ENCODE measurements around the gene TSNAX.
A peak's percentile ranks its signal among the peaks of the same experiment; 100 is the strongest.

Gene TSNAX

GRCh38 chr1:231518485-231519034, 9.9 kb upstream of the TSNAX start:
- H3K36me3 ChIP-seq (ENCODE audit: control insufficient read depth in 2 of 2, insufficient read depth in 2 of 2, low read length in 2 of 2), result no peaks in the 10 kb centered on the region
- H3K27me3 ChIP-seq (ENCODE audit: control insufficient read depth in 1 of 2, insufficient read depth in 2 of 2, low read length in 2 of 2), result no peaks in the 10 kb centered on the region
- H3K4me3 ChIP-seq (ENCODE audit: low read length in 2 of 2), result no peak overlapping the region
- no peak overlapping the region for H3K9ac ChIP-seq (ENCODE audit: low read length in 2 of 2)
- H3K27ac ChIP-seq (ENCODE audit: low read length), result no peak overlapping the region
- no peaks in the 10 kb centered on the region for H3K9me3 ChIP-seq (ENCODE audit: control insufficient read depth in 2 of 2, low read length in 2 of 2)
- no peaks in the 10 kb centered on the region for H3K4me1 ChIP-seq (ENCODE audit: control insufficient read depth, insufficient read depth, low read length)

DNA sequence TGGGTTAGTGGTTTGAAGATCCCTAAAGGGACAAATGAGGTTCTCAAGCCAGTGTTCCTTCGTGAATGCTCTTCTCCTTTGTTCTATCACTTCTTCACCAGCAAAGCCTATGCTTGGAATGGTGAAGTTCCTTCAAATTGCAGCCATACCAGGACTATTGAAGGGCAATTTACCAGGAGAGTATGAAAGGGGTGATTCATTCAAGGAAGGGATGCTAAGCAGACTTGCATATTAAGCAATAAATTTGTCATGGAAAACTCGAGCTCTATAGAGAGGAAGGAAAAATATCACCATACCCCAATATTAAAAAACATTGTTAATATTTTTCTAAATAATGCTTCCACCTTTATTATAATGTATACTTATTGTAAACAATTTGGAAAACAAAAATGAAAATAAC, 9.3 kb upstream of the TSNAX start:
- Histone ChIP-seq H3K27me3 (ENCODE audit: control insufficient read depth in 1 of 2, insufficient read depth in 2 of 2, low read length in 2 of 2) (no peaks in the 10 kb centered on the region), H3K4me1 (ENCODE audit: control insufficient read depth, insufficient read depth, low read length) (no peaks in the 10 kb centered on the region), H3K9me3 (ENCODE audit: control insufficient read depth in 2 of 2, low read length in 2 of 2) (no peaks in the 10 kb centered on the region), H3K9ac (ENCODE audit: low read length in 2 of 2) (no peak overlapping the region), H3K36me3 (ENCODE audit: control insufficient read depth in 2 of 2, insufficient read depth in 2 of 2, low read length in 2 of 2) (no peaks in the 10 kb centered on the region), H3K4me3 (ENCODE audit: low read length in 2 of 2) (no peak overlapping the region), H3K27ac (ENCODE audit: low read length) (no peak overlapping the region)

DNA sequence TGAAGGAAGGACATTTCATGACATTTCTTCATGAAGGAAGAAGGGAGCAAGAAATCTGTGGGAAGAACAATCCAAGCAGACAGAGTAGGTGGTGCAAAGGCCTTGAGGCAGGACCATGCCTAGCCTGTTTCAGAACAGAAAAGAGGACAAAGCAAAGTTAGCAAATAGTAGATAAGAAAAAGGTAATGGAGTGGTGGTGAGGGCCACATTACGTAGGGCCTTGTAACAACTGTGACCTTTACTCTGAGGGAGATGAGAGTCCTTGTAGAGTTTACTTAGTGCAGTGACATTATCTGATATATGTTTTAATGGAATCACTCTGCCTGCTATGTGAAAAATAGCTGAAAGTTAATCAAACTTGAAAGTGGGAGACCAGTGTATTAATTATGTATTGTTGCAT, 6.4 kb upstream of the TSNAX start:
- no peak overlapping the region for H3K9ac ChIP-seq (ENCODE audit: low read length in 2 of 2)
- H3K27ac ChIP-seq (ENCODE audit: low read length), result no peak overlapping the region
- H3K4me1 ChIP-seq (ENCODE audit: control insufficient read depth, insufficient read depth, low read length), result no peaks in the 10 kb centered on the region
- H3K36me3 ChIP-seq (ENCODE audit: control insufficient read depth in 2 of 2, insufficient read depth in 2 of 2, low read length in 2 of 2), result no peaks in the 10 kb centered on the region
- H3K9me3 ChIP-seq (ENCODE audit: control insufficient read depth in 2 of 2, low read length in 2 of 2), result no peaks in the 10 kb centered on the region
- H3K27me3 ChIP-seq (ENCODE audit: control insufficient read depth in 1 of 2, insufficient read depth in 2 of 2, low read length in 2 of 2), result no peaks in the 10 kb centered on the region
- H3K4me3 ChIP-seq (ENCODE audit: low read length in 2 of 2), result no peak overlapping the region

GRCh38 chr1:231522931-231523642, 5.4 kb upstream of the TSNAX start:
- H3K27me3 ChIP-seq (ENCODE audit: control insufficient read depth in 1 of 2, insufficient read depth in 2 of 2, low read length in 2 of 2), result no peaks in the 10 kb centered on the region
- peaks cover 4% of the 10 kb centered on the region for H3K4me1 ChIP-seq (ENCODE audit: control insufficient read depth, insufficient read depth, low read length)
- H3K27ac ChIP-seq (ENCODE audit: low read length), result no peak overlapping the region
- no peak overlapping the region for H3K9ac ChIP-seq (ENCODE audit: low read length in 2 of 2)
- H3K9me3 ChIP-seq (ENCODE audit: control insufficient read depth in 2 of 2, low read length in 2 of 2), result no peaks in the 10 kb centered on the region
- no peak overlapping the region for H3K4me3 ChIP-seq (ENCODE audit: low read length in 2 of 2)
- H3K36me3 ChIP-seq (ENCODE audit: control insufficient read depth in 2 of 2, insufficient read depth in 2 of 2, low read length in 2 of 2), result no peaks in the 10 kb centered on the region

- no peaks in the 10 kb centered on the region for H3K36me3 ChIP-seq (ENCODE audit: control insufficient read depth in 2 of 2, insufficient read depth in 2 of 2, low read length in 2 of 2)
- H3K9ac ChIP-seq (ENCODE audit: low read length in 2 of 2), result no peak overlapping the region
- no peak overlapping the region for H3K4me3 ChIP-seq (ENCODE audit: low read length in 2 of 2)
- H3K27me3 ChIP-seq (ENCODE audit: control insufficient read depth in 1 of 2, insufficient read depth in 2 of 2, low read length in 2 of 2), result no peaks in the 10 kb centered on the region
- no peak overlapping the region for H3K27ac ChIP-seq (ENCODE audit: low read length)
- no peaks in the 10 kb centered on the region for H3K9me3 ChIP-seq (ENCODE audit: control insufficient read depth in 2 of 2, low read length in 2 of 2)
- peaks cover 6% of the 10 kb centered on the region for H3K4me1 ChIP-seq (ENCODE audit: control insufficient read depth, insufficient read depth, low read length)
These were observed 4.7 kb upstream of the TSNAX start for GRCh38 chr1:231523816-231524215.

DNA sequence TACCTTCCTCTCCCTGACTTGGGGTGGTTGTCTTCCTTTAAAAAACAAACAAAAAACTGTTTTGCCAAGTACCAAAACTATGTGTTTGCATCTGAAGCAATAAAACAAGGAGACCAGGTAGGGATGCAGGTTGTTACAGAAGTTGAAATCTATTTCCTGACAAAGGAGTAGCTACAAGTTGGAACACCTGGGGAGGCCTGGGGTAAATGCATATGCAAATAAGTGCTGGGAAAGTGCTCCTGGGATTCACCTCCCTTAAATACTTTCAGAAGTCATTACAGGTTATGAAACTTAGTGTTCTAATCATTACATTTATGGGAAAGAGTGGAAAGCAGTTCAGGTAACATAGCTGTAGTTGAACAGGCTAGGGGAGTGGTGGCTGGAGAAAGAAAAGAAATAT, 1.9 kb upstream of the TSNAX start:
- Histone ChIP-seq H3K9me3 (ENCODE audit: control insufficient read depth in 2 of 2, low read length in 2 of 2) (no peaks in the 10 kb centered on the region), H3K27me3 (ENCODE audit: control insufficient read depth in 1 of 2, insufficient read depth in 2 of 2, low read length in 2 of 2) (no peaks in the 10 kb centered on the region), H3K9ac (ENCODE audit: low read length in 2 of 2) (no peak overlapping the region), H3K4me1 (ENCODE audit: control insufficient read depth, insufficient read depth, low read length) (peaks cover 9% of the 10 kb centered on the region), H3K27ac (ENCODE audit: low read length) (no peak overlapping the region), H3K36me3 (ENCODE audit: control insufficient read depth in 2 of 2, insufficient read depth in 2 of 2, low read length in 2 of 2) (peaks cover 3 to 4% of the 10 kb centered on the region in 2 donors), H3K4me3 (ENCODE audit: low read length in 2 of 2) (no peak overlapping the region)

DNA sequence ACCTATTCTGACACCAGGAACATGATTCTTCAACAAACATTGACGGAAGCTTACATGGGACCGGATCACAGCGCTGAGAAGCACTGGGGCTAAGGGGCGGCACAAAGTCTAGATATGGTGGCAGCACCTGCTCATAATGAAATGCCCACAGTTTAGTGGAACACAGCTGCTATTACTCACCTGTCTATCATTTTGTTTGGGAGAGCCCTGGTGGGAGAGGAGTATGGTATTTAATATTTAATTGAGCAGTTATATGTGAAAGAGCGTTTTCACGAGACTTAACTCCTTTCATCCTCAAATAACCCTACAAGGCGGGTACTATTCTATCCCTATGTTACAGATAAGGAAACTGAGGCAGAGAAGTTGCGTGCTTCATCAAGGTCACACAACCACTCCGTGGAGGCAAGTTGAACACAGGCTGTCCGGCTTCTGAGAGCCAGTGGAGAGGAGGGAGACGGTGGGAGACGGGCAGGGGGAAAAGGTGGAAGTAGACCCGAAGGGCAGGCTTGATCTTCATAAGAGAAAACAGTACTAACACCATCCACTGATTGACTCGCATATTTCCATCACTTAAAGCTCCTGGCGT, 790 bp upstream of the TSNAX start:
- Histone ChIP-seq H3K4me3 (ENCODE audit: low read length in 2 of 2) (peak overlapping the region; percentile 67 to 98), H3K4me1 (ENCODE audit: control insufficient read depth, insufficient read depth, low read length) (peaks cover 9% of the 10 kb centered on the region), H3K9ac (ENCODE audit: low read length in 2 of 2) (peak overlapping the region; percentile 82 to 95), H3K27ac (ENCODE audit: low read length) (peak overlapping the region; percentile 91), H3K36me3 (ENCODE audit: control insufficient read depth in 2 of 2, insufficient read depth in 2 of 2, low read length in 2 of 2) (peaks cover 3 to 4% of the 10 kb centered on the region in 2 donors), H3K9me3 (ENCODE audit: control insufficient read depth in 2 of 2, low read length in 2 of 2) (no peaks in the 10 kb centered on the region), H3K27me3 (ENCODE audit: control insufficient read depth in 1 of 2, insufficient read depth in 2 of 2, low read length in 2 of 2) (no peaks in the 10 kb centered on the region)

GRCh38 chr1:231533240-231533639, 4.8 kb downstream of the TSNAX start:
- Histone ChIP-seq H3K4me1 (ENCODE audit: control insufficient read depth, insufficient read depth, low read length) (peaks cover 3% of the 10 kb centered on the region), H3K27me3 (ENCODE audit: control insufficient read depth in 1 of 2, insufficient read depth in 2 of 2, low read length in 2 of 2) (no peaks in the 10 kb centered on the region), H3K9me3 (ENCODE audit: control insufficient read depth in 2 of 2, low read length in 2 of 2) (no peaks in the 10 kb centered on the region), H3K4me3 (ENCODE audit: low read length in 2 of 2) (no peak overlapping the region), H3K27ac (ENCODE audit: low read length) (no peak overlapping the region), H3K36me3 (ENCODE audit: control insufficient read depth in 2 of 2, insufficient read depth in 2 of 2, low read length in 2 of 2) (peaks cover 4 to 6% of the 10 kb centered on the region in 2 donors), H3K9ac (ENCODE audit: low read length in 2 of 2) (no peak overlapping the region)

DNA sequence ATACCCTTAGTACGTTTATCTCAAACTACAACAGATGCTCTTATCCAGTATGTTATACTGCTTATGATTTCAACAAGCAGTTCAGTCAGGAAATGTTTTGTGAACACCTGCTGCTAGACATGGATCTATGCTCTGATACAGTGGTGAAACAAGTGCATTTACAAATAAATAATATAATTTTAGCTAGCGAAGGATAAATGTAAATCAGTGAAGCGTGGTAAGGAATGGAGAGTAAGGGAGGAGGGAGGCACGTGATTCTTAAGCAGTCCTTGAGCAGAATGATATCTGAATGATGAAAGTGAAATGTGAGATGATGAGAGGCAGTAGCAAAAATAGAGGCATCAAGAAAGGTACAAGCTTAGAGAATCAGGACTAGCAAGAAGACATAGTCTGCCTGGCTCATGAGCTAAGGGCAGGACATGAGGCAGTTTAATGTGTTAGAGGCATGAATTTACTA, 6.3 kb downstream of the TSNAX start:
- Histone ChIP-seq H3K27me3 (ENCODE audit: control insufficient read depth in 1 of 2, insufficient read depth in 2 of 2, low read length in 2 of 2) (no peaks in the 10 kb centered on the region), H3K27ac (ENCODE audit: low read length) (no peak overlapping the region), H3K4me1 (ENCODE audit: control insufficient read depth, insufficient read depth, low read length) (peaks cover 3% of the 10 kb centered on the region), H3K9ac (ENCODE audit: low read length in 2 of 2) (no peak overlapping the region), H3K4me3 (ENCODE audit: low read length in 2 of 2) (no peak overlapping the region), H3K36me3 (ENCODE audit: control insufficient read depth in 2 of 2, insufficient read depth in 2 of 2, low read length in 2 of 2) (peaks cover 4 to 8% of the 10 kb centered on the region in 2 donors), H3K9me3 (ENCODE audit: control insufficient read depth in 2 of 2, low read length in 2 of 2) (no peaks in the 10 kb centered on the region)

GRCh38 chr1:231536099-231536498, 7.6 kb downstream of the TSNAX start:
- H3K27me3 ChIP-seq (ENCODE audit: control insufficient read depth in 1 of 2, insufficient read depth in 2 of 2, low read length in 2 of 2), result no peaks in the 10 kb centered on the region
- H3K36me3 ChIP-seq (ENCODE audit: control insufficient read depth in 2 of 2, insufficient read depth in 2 of 2, low read length in 2 of 2), result peaks cover 0 to 5% of the 10 kb centered on the region in 2 donors
- H3K27ac ChIP-seq (ENCODE audit: low read length), result no peak overlapping the region
- no peaks in the 10 kb centered on the region for H3K4me1 ChIP-seq (ENCODE audit: control insufficient read depth, insufficient read depth, low read length)
- H3K9ac ChIP-seq (ENCODE audit: low read length in 2 of 2), result no peak overlapping the region
- no peaks in the 10 kb centered on the region for H3K9me3 ChIP-seq (ENCODE audit: control insufficient read depth in 2 of 2, low read length in 2 of 2)
- no peak overlapping the region for H3K4me3 ChIP-seq (ENCODE audit: low read length in 2 of 2)

DNA sequence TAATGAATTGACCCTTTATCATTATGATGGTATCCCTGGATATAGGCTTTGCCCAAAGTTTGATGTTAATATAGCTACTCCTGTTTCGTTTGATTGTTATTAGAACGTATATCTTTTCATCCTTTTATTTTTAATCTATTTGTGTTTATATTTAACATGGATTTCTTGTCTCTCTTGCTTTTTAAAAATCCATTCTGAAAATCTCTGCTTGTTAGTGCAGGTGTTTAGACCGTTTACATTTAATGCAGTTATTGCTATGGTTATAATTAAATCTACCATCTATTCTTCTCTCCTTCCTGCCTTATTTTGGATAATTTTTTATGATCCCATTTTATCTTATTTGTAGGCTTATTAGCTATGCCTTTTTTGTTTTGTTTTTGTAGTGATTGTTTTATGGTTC, 12.4 kb downstream of the TSNAX start:
- Histone ChIP-seq H3K27ac (ENCODE audit: low read length) (no peak overlapping the region), H3K36me3 (ENCODE audit: control insufficient read depth in 2 of 2, insufficient read depth in 2 of 2, low read length in 2 of 2) (peaks cover 11 to 15% of the 10 kb centered on the region in 2 donors), H3K4me3 (ENCODE audit: low read length in 2 of 2) (no peak overlapping the region), H3K9me3 (ENCODE audit: control insufficient read depth in 2 of 2, low read length in 2 of 2) (no peaks in the 10 kb centered on the region), H3K27me3 (ENCODE audit: control insufficient read depth in 1 of 2, insufficient read depth in 2 of 2, low read length in 2 of 2) (no peaks in the 10 kb centered on the region), H3K9ac (ENCODE audit: low read length in 2 of 2) (no peak overlapping the region), H3K4me1 (ENCODE audit: control insufficient read depth, insufficient read depth, low read length) (no peaks in the 10 kb centered on the region)
